Measurements from ENCODE around the gene M1AP.

The M1AP gene

GRCh38 chr2:74536166-74536950, 111.8 kb downstream of the M1AP start:
- TF ChIP-seq POLR2AphosphoS5 (IDR thresholded peaks at IDR 0.05; ENCODE audit: low read depth, low read length) (no peak), FOXP2 (optimal IDR thresholded peaks at IDR 0.05; ENCODE audit: borderline replicate concordance, extremely low read depth, extremely low read length, insufficient read depth) (no peak), REST (IDR thresholded peaks at IDR 0.05; ENCODE audit: insufficient read depth in 1 of 2, low read depth in 2 of 2, low read length in 2 of 2) (no peak), SIN3A (IDR thresholded peaks at IDR 0.05; ENCODE audit: borderline replicate concordance, insufficient read depth, low read length) (no peak), TAF1 (IDR thresholded peaks at IDR 0.05; ENCODE audit: borderline replicate concordance, insufficient read depth, low read length) (no peak)

GRCh38 chr2:74535440-74535965, 112.6 kb downstream of the M1AP start:
- TF ChIP-seq REST (IDR thresholded peaks at IDR 0.05; ENCODE audit: insufficient read depth in 1 of 2, low read depth in 2 of 2, low read length in 2 of 2) = no peak
- TF ChIP-seq POLR2AphosphoS5 (IDR thresholded peaks at IDR 0.05; ENCODE audit: low read depth, low read length) = no peak
- TF ChIP-seq TAF1 (IDR thresholded peaks at IDR 0.05; ENCODE audit: borderline replicate concordance, insufficient read depth, low read length) = no peak
- no peak for TF ChIP-seq FOXP2 (optimal IDR thresholded peaks at IDR 0.05; ENCODE audit: borderline replicate concordance, extremely low read depth, extremely low read length, insufficient read depth)
- no peak for TF ChIP-seq SIN3A (IDR thresholded peaks at IDR 0.05; ENCODE audit: borderline replicate concordance, insufficient read depth, low read length)

- TF ChIP-seq POLR2AphosphoS5 (IDR thresholded peaks at IDR 0.05; ENCODE audit: low read depth, low read length) (no peak), TAF1 (IDR thresholded peaks at IDR 0.05; ENCODE audit: borderline replicate concordance, insufficient read depth, low read length) (no peak)
These were observed 113.7 kb downstream of the M1AP start for GRCh38 chr2:74534411-74534810.

- no peak for TF ChIP-seq SIN3A (IDR thresholded peaks at IDR 0.05; ENCODE audit: borderline replicate concordance, insufficient read depth, low read length)
- TF ChIP-seq FOXP2 (optimal IDR thresholded peaks at IDR 0.05; ENCODE audit: borderline replicate concordance, extremely low read depth, extremely low read length, insufficient read depth) = no peak
- TF ChIP-seq TAF1 (IDR thresholded peaks at IDR 0.05; ENCODE audit: borderline replicate concordance, insufficient read depth, low read length) = no peak
- no peak for TF ChIP-seq POLR2AphosphoS5 (IDR thresholded peaks at IDR 0.05; ENCODE audit: low read depth, low read length)
- TF ChIP-seq REST (IDR thresholded peaks at IDR 0.05; ENCODE audit: insufficient read depth in 1 of 2, low read depth in 2 of 2, low read length in 2 of 2) = no peak
These were observed 114.7 kb downstream of the M1AP start for GRCh38 chr2:74533464-74533863.

- TF ChIP-seq POLR2AphosphoS5 (IDR thresholded peaks at IDR 0.05; ENCODE audit: low read depth, low read length) = no peak
These were observed 115.9 kb downstream of the M1AP start for GRCh38 chr2:74532222-74532621.

- TF ChIP-seq POLR2AphosphoS5 (IDR thresholded peaks at IDR 0.05; ENCODE audit: low read depth, low read length) = no peak
- no peak for TF ChIP-seq REST (IDR thresholded peaks at IDR 0.05; ENCODE audit: insufficient read depth in 1 of 2, low read depth in 2 of 2, low read length in 2 of 2)
- TF ChIP-seq SIN3A (IDR thresholded peaks at IDR 0.05; ENCODE audit: borderline replicate concordance, insufficient read depth, low read length) = no peak
- TF ChIP-seq FOXP2 (optimal IDR thresholded peaks at IDR 0.05; ENCODE audit: borderline replicate concordance, extremely low read depth, extremely low read length, insufficient read depth) = no peak
- TF ChIP-seq TAF1 (IDR thresholded peaks at IDR 0.05; ENCODE audit: borderline replicate concordance, insufficient read depth, low read length) = no peak
These were observed 116.5 kb downstream of the M1AP start for GRCh38 chr2:74531666-74532065.
